ENCODE results near the gene CCDC3. TPM values are rescaled to one million over a fixed set of nuclear protein-coding genes. Genes with fewer than 3 reads are reported as not detected.

Gene CCDC3
- total and polyA plus RNA-seq, 2 of the 4 experiments (the other 2 are of a cell fraction) = 0.29 to 0.36 TPM

DNA sequence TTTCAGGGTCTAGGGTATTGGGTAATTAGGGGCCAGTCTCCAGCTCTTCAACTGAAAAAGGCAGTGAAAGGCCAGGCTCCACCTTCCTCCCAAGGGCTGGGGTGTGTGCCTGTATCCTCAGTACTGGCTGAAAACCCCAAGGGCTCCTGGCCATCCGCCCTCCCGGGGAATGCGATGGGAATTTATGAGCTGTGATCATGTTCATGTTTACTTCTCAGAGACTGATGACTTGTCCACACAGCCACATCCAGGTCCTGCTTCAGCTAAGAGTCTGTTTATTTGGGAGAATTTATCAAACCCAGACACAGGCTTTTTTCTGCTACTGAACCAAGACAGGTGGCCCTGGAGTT is 91.7 kb downstream of the CCDC3 start:
- Histone ChIP-seq H4K5ac (ENCODE audit: low read depth, low read length) (no peak overlapping the region), H2AFZ (replicated peaks; ENCODE audit: low read length, poor library complexity) (no peak overlapping the region), H4K20me1 (ENCODE audit: insufficient read depth, low read length) (no peaks in the 10 kb centered on the region), H3K18ac (ENCODE audit: low read depth, low read length) (no peak overlapping the region), H3K79me1 (ENCODE audit: low read depth in 1 of 2, low read length in 2 of 2) (no peaks in the 10 kb centered on the region), H3K4me1 (ENCODE audit: control insufficient read depth, insufficient read depth, low read length) (no peaks in the 10 kb centered on the region; the same call in 1 of the 2 replicates), H4K91ac (ENCODE audit: insufficient read depth, low read depth, low read length) (no peak overlapping the region), H3K9me1 (ENCODE audit: insufficient read depth, low read length) (no peaks in the 10 kb centered on the region), H3K36me3 (ENCODE audit: control insufficient read depth, insufficient read depth, low read length) (no peaks in the 10 kb centered on the region), H3K4me2 (ENCODE audit: low read depth, low read length) (no peak overlapping the region), H3K27ac (ENCODE audit: insufficient read depth, low read length) (no peak overlapping the region), H2BK5ac (ENCODE audit: low read depth, low read length, poor library complexity, severe bottlenecking) (no peak overlapping the region), H2BK15ac (ENCODE audit: low read depth, low read length) (no peak overlapping the region), H2AK5ac (ENCODE audit: low read depth, low read length) (no peak overlapping the region), H4K8ac (ENCODE audit: low read depth in 2 of 2, low read length in 2 of 2) (no peak overlapping the region), H3K4ac (ENCODE audit: low read depth, low read length) (no peak overlapping the region), H3K23ac (ENCODE audit: low read depth, low read length) (no peak overlapping the region), H3K9ac (ENCODE audit: low read depth, low read length) (no peak overlapping the region), H2BK20ac (ENCODE audit: low read depth, low read length) (no peak overlapping the region), H3K4me3 (ENCODE audit: insufficient read depth, low read depth, low read length) (no peak overlapping the region), H3K9me3 (ENCODE audit: control insufficient read depth, insufficient read depth, low read length) (no peaks in the 10 kb centered on the region), H3K14ac (replicated peaks; ENCODE audit: low read depth, low read length) (no peak overlapping the region), H2AK9ac (replicated peaks; ENCODE audit: low read depth, low read length, poor library complexity) (no peak overlapping the region), H2BK120ac (ENCODE audit: low read depth, low read length) (no peak overlapping the region), H3K56ac (ENCODE audit: extremely low read depth, insufficient read depth, low read length) (no peak overlapping the region), H3K27me3 (ENCODE audit: control insufficient read depth, insufficient read depth, low read length) (no peaks in the 10 kb centered on the region; the same call in 1 of the 2 replicates)
- no peak for TF ChIP-seq CHD1 (IDR thresholded peaks at IDR 0.05; ENCODE audit: low read depth, low read length)
- TF ChIP-seq RCOR1 (IDR thresholded peaks at IDR 0.05; ENCODE audit: insufficient replicate concordance, low read length) = no peak
- no peak for TF ChIP-seq MAZ (IDR thresholded peaks at IDR 0.05; ENCODE audit: borderline replicate concordance, low read depth, low read length)
- TF ChIP-seq MXI1 (IDR thresholded peaks at IDR 0.05; ENCODE audit: borderline replicate concordance, low read depth, low read length) = no peak
- intact Hi-C loops (cut with micrococcal nuclease) = no loop called here
- no TSS peak for BruUV-seq (replicated peaks)
- no CpG with 5 or more reads among the region's 3 CpGs for WGBS, 2 experiments (ENCODE audit: extremely low coverage in 2 of 2, insufficient read length in 1 of 2)
- ChIA-PET CTCF (interaction anchor here (0.6 kb wide), 1 partner anchor 86 kb away, joined by 3 read pairs; no protein-coding TSS in a partner anchor), POLR2A (ENCODE audit: unreplicated experiment) (no interaction called here)
- peak; percentile 79 for ATAC-seq (ENCODE audit: low read depth)
- dilution Hi-C loops (cut with HindIII; ENCODE audit: low sequenced_read_pairs, unreplicated experiment) = no loop called here
- peak; percentile 22 for DNase-seq
- in situ Hi-C loops (cut with MboI; ENCODE audit: low sequenced_read_pairs) = loop anchor here (10.0 kb wide), 1 partner anchor 645 kb away; no protein-coding TSS in a partner anchor
